ENCODE data around the gene CCDC154.
"Not testable (repeated sequence)": the region's sequence is repeated elsewhere in the genome, so short reads cannot be mapped to it uniquely, and the experiment has no call there.

Gene CCDC154

DNA sequence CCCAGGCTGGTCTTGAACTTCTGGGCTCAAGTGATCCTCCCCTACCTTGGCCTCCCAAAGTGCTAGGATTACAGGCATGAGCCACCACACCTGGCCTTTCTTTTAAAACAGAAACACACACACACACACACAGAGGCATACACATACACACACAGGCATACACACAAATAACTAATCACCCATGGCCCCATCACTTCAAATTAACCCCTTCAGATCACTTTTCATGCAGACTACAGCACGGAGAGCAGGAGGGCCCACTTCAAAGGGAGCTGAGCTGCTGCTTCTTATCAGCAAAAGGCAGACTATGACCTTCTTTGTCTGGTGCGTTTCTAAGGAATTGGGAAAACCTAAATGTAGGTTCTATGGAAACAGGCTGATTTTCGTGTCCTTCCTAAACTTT lies 28.6 kb upstream of the CCDC154 start:
- no peak for DNase-seq

- no peak for DNase-seq
Measured at GRCh38 chr16:1471569-1472194, 27.3 kb upstream of the CCDC154 start.

GRCh38 chr16:1470481-1471251 lies 26.3 kb upstream of the CCDC154 start:
- no peak for DNase-seq

DNA sequence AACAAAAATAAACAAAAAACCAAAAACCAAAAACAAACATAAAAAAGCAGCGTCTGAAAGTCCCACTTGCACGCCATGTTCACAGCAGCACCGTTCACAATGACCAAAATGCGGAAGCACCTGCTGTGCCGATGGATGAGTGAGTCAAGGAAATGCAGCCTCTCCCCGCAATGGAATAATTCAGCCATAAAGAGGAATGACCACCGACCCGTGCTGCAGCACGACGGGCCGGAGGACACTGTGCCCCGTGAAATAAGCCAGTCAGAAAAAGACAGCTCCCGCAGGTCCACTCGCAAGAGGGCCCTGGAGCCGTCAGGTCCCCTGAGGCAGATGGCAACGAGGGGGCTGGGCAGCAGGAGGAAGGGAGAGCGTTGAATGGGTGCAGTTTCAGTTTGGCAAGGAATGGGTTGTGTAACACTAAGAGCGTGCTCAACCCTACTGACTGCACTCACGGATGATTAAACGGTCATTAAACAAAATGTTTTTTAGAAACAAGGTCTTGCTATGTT lies 25.4 kb upstream of the CCDC154 start:
- no peak for DNase-seq

- not testable (repeated sequence) for DNase-seq
Measured at GRCh38 chr16:1469141-1469540, 24.8 kb upstream of the CCDC154 start.

- DNase-seq, result no peak
Measured at GRCh38 chr16:1468426-1468810, 24.1 kb upstream of the CCDC154 start.

DNA sequence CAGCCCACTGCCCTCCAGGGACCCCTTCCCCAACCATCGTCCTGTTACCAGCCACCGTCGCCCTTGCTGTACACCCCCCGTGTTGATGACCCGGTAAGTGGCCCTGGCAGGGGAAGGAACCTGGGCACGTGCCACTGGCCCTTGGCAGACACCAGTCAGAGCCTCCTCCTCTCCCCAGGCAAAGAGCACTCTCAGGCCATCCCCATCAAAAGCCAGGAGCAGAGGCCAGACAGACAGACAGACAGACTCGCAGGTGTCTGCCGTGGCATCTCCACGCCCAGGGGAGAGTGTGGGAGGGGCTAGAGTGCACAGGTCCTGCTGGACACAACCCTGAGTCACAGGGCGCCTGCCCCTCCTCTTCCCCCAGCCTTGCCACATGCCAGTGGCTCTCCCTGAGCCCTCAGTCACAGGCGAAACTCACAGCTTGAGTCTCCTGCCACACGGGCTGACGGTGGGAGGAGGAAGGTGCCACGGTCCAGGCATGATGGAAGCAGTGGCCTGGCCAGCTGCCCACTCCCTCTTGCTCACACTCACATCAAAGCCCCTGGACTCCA lies 22.7 kb upstream of the CCDC154 start:
- no peak for DNase-seq

GRCh38 chr16:1466054-1466453 lies 21.7 kb upstream of the CCDC154 start:
- no peak for DNase-seq

DNA sequence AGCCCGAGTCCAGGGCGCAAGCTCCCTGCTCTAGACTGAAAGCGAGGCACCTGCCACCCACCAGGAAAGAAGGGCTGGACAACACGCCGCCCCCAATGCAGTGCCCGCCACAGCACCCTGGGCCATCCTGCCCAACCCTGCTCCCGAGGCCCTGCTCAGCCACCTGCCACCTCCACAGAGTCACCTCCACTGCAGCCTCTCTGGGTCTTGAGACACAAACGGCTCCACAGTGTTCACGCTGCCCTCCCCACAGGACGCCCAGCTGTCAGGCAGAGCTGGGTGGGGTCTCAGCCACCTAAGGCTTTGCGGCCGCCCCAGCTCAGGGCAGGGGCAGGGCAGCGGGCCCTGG lies 21.2 kb upstream of the CCDC154 start:
- no peak for DNase-seq

DNA sequence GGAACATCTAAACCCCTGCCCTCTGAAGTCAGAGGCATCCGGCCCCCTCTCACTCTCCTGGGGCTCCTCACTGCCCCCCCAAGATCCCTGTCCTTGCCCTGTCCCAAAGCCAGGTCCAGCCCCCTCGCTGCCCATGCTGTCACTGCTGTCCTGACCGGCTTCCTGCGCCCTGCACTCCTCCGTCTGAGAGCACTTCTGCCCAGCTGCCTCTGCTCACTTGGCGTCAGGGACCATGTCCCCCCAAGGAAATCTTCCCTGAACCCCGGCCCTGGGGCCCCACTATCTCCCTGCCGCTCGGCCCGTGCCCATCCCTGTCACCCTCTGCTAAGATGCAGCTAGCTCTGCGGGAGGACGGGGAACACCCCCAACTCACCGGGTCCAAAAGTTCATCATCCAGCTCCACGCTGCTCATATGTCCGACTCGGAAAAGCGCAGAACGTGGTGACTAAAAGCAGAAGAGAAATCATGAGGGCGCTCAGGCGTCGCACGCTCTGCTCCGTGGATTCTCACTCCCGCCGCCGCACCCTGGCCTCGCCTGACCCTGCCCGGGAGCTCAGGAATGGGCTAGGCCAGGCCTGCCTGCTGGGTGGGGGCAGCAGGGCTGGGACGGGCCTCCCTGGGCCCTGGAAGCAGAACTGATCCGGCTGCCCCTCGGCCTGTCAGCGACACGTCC lies 20.7 kb upstream of the CCDC154 start:
- no peak for DNase-seq

GRCh38 chr16:1464196-1464893 lies 20.0 kb upstream of the CCDC154 start:
- DNase-seq, result no peak

DNA sequence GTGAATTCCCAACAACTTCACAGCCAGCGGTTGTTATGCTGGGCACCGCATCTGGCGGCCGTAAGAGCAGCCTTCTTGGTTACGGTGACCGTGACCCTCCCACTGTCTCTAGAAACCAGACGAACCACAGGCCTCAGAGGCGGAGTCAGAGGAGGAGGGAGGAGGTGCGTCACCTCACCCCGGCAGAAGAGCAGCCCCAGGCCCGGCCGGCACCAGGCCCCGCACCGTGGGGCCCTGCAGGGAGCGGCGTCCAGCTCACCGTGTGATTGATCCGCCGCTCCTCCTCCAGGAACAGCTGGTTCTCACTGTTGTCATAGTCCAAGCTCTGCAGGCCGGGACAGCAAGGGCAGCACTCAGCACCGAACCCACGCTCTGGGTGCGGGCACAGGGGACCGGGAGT lies 16.8 kb upstream of the CCDC154 start:
- no peak for DNase-seq

DNA sequence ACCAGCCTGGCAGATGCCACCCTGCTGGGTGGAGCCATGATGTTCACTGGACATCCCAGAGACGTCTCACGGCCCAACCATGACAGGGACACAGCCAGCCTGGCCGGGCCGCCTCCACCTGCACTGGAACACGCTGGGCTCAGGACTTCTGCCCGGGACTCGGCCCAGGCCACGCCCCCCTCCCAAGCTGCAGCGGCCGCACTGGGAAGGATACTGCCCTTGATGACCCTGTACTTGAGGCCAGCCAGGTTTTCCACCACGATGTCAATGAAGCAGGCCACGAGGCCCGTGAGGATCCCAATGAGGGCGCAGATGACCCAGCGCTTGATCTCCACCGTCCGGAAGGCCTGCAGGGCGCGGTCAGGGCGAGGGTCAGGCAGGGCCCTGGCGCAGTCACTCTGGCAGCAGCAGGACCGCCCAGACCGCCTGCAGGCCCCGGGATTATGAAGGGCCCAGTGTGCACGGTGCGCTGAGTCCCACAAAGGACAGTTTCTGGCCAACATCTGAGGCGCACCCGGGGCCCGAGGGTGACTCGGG lies 16.3 kb upstream of the CCDC154 start:
- no peak for DNase-seq

GRCh38 chr16:1459967-1460366 lies 15.6 kb upstream of the CCDC154 start:
- no peak for DNase-seq

- DNase-seq, result no peak
Measured at GRCh38 chr16:1458977-1459341, 14.6 kb upstream of the CCDC154 start.

- peak; percentile 59 for DNase-seq
Measured at GRCh38 chr16:1458336-1458976, 14.1 kb upstream of the CCDC154 start.

- no peak for DNase-seq
Measured at GRCh38 chr16:1457489-1458245, 13.3 kb upstream of the CCDC154 start.

GRCh38 chr16:1456951-1457350 lies 12.6 kb upstream of the CCDC154 start:
- no peak for DNase-seq

GRCh38 chr16:1455190-1456171 lies 11.1 kb upstream of the CCDC154 start:
- DNase-seq, result no peak

GRCh38 chr16:1454561-1454960 lies 10.2 kb upstream of the CCDC154 start:
- DNase-seq, result no peak
